ENCODE data around the gene DNM3.
A peak's percentile ranks its signal among the peaks of the same experiment; 100 is the strongest.

DNM3 gene

DNA sequence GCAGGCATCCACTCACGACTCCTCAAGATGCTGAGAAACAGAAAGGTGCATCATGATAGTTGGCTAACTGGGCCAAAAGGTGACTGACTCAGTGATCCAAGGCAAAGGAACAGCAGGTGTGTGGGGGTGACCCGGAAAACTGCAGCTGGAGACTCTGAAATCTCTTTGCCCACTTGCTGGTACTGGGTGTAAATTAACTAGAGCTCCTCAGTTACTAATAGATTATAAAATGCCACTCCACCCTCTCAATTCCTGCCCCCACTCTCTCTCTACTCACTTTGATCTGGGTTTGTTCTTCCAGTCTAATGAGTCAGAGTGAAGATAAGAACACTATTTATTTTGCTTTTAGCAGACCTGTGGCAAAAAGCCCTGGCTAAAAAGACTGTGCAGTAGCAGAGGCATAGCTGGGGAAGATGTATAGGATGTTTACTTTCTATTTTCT is 609.7 kb downstream of the DNM3 start:
- H3K9me3 ChIP-seq (ENCODE audit: severe bottlenecking), result no peaks in the 10 kb centered on the region
- TF ChIP-seq, protein P1, sequence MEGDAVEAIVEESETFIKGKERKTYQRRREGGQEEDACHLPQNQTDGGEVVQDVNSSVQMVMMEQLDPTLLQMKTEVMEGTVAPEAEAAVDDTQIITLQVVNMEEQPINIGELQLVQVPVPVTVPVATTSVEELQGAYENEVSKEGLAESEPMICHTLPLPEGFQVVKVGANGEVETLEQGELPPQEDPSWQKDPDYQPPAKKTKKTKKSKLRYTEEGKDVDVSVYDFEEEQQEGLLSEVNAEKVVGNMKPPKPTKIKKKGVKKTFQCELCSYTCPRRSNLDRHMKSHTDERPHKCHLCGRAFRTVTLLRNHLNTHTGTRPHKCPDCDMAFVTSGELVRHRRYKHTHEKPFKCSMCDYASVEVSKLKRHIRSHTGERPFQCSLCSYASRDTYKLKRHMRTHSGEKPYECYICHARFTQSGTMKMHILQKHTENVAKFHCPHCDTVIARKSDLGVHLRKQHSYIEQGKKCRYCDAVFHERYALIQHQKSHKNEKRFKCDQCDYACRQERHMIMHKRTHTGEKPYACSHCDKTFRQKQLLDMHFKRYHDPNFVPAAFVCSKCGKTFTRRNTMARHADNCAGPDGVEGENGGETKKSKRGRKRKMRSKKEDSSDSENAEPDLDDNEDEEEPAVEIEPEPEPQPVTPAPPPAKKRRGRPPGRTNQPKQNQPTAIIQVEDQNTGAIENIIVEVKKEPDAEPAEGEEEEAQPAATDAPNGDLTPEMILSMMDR (IDR thresholded peaks at IDR 0.05; ENCODE audit: poor library complexity, severe bottlenecking), result no peak
- no peak overlapping the region for H3K27ac ChIP-seq (ENCODE audit: poor library complexity, severe bottlenecking)
- no peak overlapping the region for H3K4me3 ChIP-seq (ENCODE audit: severe bottlenecking)
- 0 out of 3 replicates have a peak, but pooled peaks have one; percentile 9 for ATAC-seq (ENCODE audit: low read depth)
- H3K27me3 ChIP-seq (ENCODE audit: insufficient read depth, poor library complexity, severe bottlenecking), result no peaks in the 10 kb centered on the region
- DNase-seq (ENCODE audit: low spot score), result no peak
- peaks cover 12% of the 10 kb centered on the region for H3K4me1 ChIP-seq (ENCODE audit: insufficient read depth, poor library complexity, severe bottlenecking)
- no peaks in the 10 kb centered on the region for H3K36me3 ChIP-seq (ENCODE audit: low read depth)

DNA sequence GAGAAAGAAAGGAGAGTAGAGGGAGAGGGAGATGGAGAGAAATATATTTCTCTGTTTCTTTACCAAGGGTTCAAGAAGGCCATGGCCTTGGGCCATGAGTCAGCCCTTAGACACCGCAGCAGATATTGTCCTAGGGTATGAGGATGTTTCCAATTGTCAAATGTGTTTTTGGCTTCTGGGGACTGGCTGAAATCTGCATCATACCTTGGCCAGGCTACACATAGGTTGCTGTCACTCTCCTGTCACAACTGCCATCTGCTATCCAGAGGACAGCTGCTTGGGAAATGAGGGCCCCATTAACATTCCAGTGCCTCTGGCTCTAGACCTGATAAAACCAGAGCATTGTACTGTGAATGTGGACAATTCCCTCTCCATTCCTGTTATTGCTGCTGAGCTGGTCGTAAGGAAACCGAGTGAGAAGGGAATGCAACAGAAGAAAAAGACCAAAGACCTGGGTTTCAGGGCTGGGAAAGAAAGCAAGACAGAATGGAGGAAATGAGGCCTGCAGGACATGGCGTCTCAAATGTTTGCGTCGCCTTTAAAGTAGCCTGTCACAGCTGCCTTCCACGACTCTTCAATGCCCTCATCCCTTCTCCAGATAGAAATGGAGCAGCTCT is 611.3 kb downstream of the DNM3 start:
- no peak for ATAC-seq (ENCODE audit: low read depth)
- TF ChIP-seq, protein P1 (IDR thresholded peaks at IDR 0.05; ENCODE audit: poor library complexity, severe bottlenecking), result no peak
- H3K4me3 ChIP-seq (ENCODE audit: severe bottlenecking), result no peak overlapping the region
- no peak for DNase-seq (ENCODE audit: low spot score)
- H3K4me1 ChIP-seq (ENCODE audit: insufficient read depth, poor library complexity, severe bottlenecking), result peaks cover 12% of the 10 kb centered on the region
- no peaks in the 10 kb centered on the region for H3K36me3 ChIP-seq (ENCODE audit: low read depth)
- no peaks in the 10 kb centered on the region for H3K27me3 ChIP-seq (ENCODE audit: insufficient read depth, poor library complexity, severe bottlenecking)
- H3K9me3 ChIP-seq (ENCODE audit: severe bottlenecking), result no peaks in the 10 kb centered on the region
- no peak overlapping the region for H3K27ac ChIP-seq (ENCODE audit: poor library complexity, severe bottlenecking)

DNA sequence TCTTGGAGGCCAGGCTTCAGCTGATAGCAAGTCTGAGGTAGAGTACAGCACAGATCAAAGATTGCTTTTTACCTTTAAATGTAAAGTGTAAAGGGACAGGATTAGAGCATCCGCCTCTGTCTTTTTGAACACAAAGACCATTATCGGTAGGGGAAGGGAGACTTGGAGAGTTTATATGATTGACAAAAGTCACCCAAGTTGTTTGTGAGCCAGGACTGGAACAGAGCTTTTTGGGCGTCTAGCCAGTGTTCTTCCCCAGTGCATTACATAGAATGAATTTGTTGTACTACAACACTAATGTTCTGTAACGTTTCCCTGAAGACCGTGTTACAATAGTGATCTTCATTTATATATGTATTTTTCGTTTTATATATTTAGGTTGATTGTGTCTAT is 611.9 kb downstream of the DNM3 start:
- Histone ChIP-seq H3K27ac (ENCODE audit: poor library complexity, severe bottlenecking) (no peak overlapping the region), H3K4me1 (ENCODE audit: insufficient read depth, poor library complexity, severe bottlenecking) (peaks cover 12% of the 10 kb centered on the region)
- no peak for DNase-seq (ENCODE audit: low spot score)

DNA sequence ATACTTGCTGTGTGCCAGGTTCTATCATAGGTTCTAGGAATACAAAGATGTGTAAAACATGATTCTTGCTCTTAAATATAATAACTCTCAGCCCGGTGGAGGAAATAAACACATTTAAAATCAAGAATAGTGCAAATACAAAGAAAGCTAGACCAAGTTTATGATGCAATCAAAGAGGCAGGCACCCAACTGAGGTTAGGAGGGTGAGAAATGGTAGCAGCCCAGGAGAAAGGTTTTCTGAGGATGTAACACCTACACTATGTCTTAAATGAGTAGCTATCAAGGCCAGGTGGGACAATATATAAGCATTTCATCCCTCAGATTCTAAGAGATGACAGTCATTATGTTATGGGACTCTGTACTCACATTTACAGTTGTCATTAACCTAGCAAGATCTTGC is 612.3 kb downstream of the DNM3 start:
- H3K4me1 ChIP-seq (ENCODE audit: insufficient read depth, poor library complexity, severe bottlenecking), result peaks cover 9% of the 10 kb centered on the region
- no peak overlapping the region for H3K27ac ChIP-seq (ENCODE audit: poor library complexity, severe bottlenecking)
- TF ChIP-seq, protein P1 (IDR thresholded peaks at IDR 0.05; ENCODE audit: poor library complexity, severe bottlenecking), result no peak
- DNase-seq (ENCODE audit: low spot score) (no peak), ATAC-seq (ENCODE audit: low read depth) (no peak)
- no peak overlapping the region for H3K4me3 ChIP-seq (ENCODE audit: severe bottlenecking)
- no peaks in the 10 kb centered on the region for H3K27me3 ChIP-seq (ENCODE audit: insufficient read depth, poor library complexity, severe bottlenecking)
- no peaks in the 10 kb centered on the region for H3K36me3 ChIP-seq (ENCODE audit: low read depth)
- H3K9me3 ChIP-seq (ENCODE audit: severe bottlenecking), result no peaks in the 10 kb centered on the region

More for the DNA sequence above, 611.9 kb downstream of the DNM3 start:
- no peak overlapping the region for H3K4me3 ChIP-seq (ENCODE audit: severe bottlenecking)
- no peaks in the 10 kb centered on the region for H3K36me3 ChIP-seq (ENCODE audit: low read depth)
- TF ChIP-seq, protein P1 (IDR thresholded peaks at IDR 0.05; ENCODE audit: poor library complexity, severe bottlenecking), result no peak
- H3K27me3 ChIP-seq (ENCODE audit: insufficient read depth, poor library complexity, severe bottlenecking), result no peaks in the 10 kb centered on the region
- H3K9me3 ChIP-seq (ENCODE audit: severe bottlenecking), result no peaks in the 10 kb centered on the region
- no peak for ATAC-seq (ENCODE audit: low read depth)

DNA sequence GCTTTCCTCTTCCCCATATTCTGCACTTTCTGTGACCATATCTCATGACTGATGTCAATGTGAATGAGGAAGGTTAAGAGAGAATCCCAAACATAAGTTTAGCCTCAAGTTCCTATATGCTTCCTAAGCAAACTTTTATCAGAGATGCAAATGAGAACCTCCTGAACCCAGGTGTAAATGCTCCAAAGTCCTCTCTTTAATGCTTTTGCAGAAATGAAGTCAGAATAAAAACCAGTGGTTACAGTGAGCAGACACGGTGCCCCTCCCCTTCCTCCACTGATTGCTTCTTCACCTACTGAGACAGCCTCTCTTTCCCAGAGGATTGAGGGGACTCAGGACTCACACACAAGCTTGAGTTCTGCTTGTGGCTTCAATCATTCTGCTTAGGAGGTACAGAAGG is 614.2 kb downstream of the DNM3 start:
- ATAC-seq (ENCODE audit: low read depth) (no peak), DNase-seq (ENCODE audit: low spot score) (no peak)
- no peaks in the 10 kb centered on the region for H3K27me3 ChIP-seq (ENCODE audit: insufficient read depth, poor library complexity, severe bottlenecking)

More for the DNA sequence above, 614.2 kb downstream of the DNM3 start:
- peaks cover 8% of the 10 kb centered on the region for H3K4me1 ChIP-seq (ENCODE audit: insufficient read depth, poor library complexity, severe bottlenecking)
- no peak overlapping the region for H3K4me3 ChIP-seq (ENCODE audit: severe bottlenecking)
- TF ChIP-seq, protein P1 (IDR thresholded peaks at IDR 0.05; ENCODE audit: poor library complexity, severe bottlenecking), result no peak
- no peaks in the 10 kb centered on the region for H3K9me3 ChIP-seq (ENCODE audit: severe bottlenecking)
- no peaks in the 10 kb centered on the region for H3K36me3 ChIP-seq (ENCODE audit: low read depth)
- no peak overlapping the region for H3K27ac ChIP-seq (ENCODE audit: poor library complexity, severe bottlenecking)
